HuH-7 (cell line): ENCODE results near the gene KRT3.

Source experiments
- DNase-seq: peaks from one replicate; pipeline ENCODE4 v3.0.0; 2011; ENCODE audit warnings: low spot score

Gene KRT3

GRCh38 chr12:52813885-52814709 is 18.2 kb upstream of the KRT3 start, which contains the start of gene KRT4:
Gene KRT4, minus strand, starts transcription at chr12:52814116. Its CDS starts 58 bp downstream, at chr12:52814058.
- no peak for DNase-seq

GRCh38 chr12:52813203-52813819 is 17.4 kb upstream of the KRT3 start:
- DNase-seq: no peak

- no peak for DNase-seq
Measured at GRCh38 chr12:52812749-52813148, 16.8 kb upstream of the KRT3 start.

- DNase-seq: no peak
Measured at GRCh38 chr12:52812073-52812400, 16.1 kb upstream of the KRT3 start.

- no peak for DNase-seq
Measured at GRCh38 chr12:52811191-52812072, 15.5 kb upstream of the KRT3 start.

GRCh38 chr12:52810554-52810953 is 14.6 kb upstream of the KRT3 start:
- DNase-seq: no peak

- DNase-seq: no peak
Measured at GRCh38 chr12:52809166-52809565, 13.2 kb upstream of the KRT3 start.

GRCh38 chr12:52808573-52809160 is 12.8 kb upstream of the KRT3 start:
- DNase-seq: no peak

GRCh38 chr12:52807544-52808470 is 11.9 kb upstream of the KRT3 start:
- no peak for DNase-seq

GRCh38 chr12:52806821-52807543 is 11.1 kb upstream of the KRT3 start:
- DNase-seq: no peak

- DNase-seq: no peak
Measured at GRCh38 chr12:52806169-52806811, 10.4 kb upstream of the KRT3 start.

- DNase-seq: no peak
Measured at GRCh38 chr12:52805739-52806138, 9.8 kb upstream of the KRT3 start.

- no peak for DNase-seq
Measured at GRCh38 chr12:52805000-52805399, 9.1 kb upstream of the KRT3 start.

GRCh38 chr12:52802442-52802841 is 6.5 kb upstream of the KRT3 start:
- no peak for DNase-seq

GRCh38 chr12:52801773-52802172 is 5.9 kb upstream of the KRT3 start:
- DNase-seq: no peak

GRCh38 chr12:52800259-52800917 is 4.5 kb upstream of the KRT3 start:
- no peak for DNase-seq

GRCh38 chr12:52799505-52800211 is 3.7 kb upstream of the KRT3 start:
- DNase-seq: no peak

GRCh38 chr12:52798671-52799504 is 3.0 kb upstream of the KRT3 start:
- no peak for DNase-seq
